Choroid plexus epithelial cell (primary cell): ENCODE results near the gene DIP2A.
"Not testable (repeated sequence)": the region's sequence is repeated elsewhere in the genome, so short reads cannot be mapped to it uniquely, and the experiment has no call there.

Experiments
- DNase-seq: peaks from one replicate; pipeline ENCODE4 v3.0.0-alpha.2; 2010; ENCODE audit warnings: low read depth
- H3K4me3 ChIP-seq: 2 replicates; pipeline ENCODE4 v1.5.1; 2011; ENCODE audit warnings: low read depth, mild to moderate bottlenecking, control low read depth, low read length, moderate library complexity
- CTCF ChIP-seq: conservative IDR thresholded peaks from 2 replicates; pipeline ENCODE4 v1.5.1; 2011; ENCODE audit warnings: low read depth, mild to moderate bottlenecking, control low read depth, inconsistent platforms, low read length, moderate library complexity

DIP2A gene

GRCh38 chr21:46456750-46457149 lies 1.9 kb upstream of the DIP2A start:
- no peak for DNase-seq
- no peak for TF ChIP-seq CTCF
- H3K4me3 ChIP-seq: no peak overlapping the region

- DNase-seq: peak; percentile 70
- TF ChIP-seq CTCF: no peak
- peak overlapping the region; percentile 79 for H3K4me3 ChIP-seq
Measured at GRCh38 chr21:46457801-46458314, 833 bp upstream of the DIP2A start.

GRCh38 chr21:46459024-46459355 lies 299 bp downstream of the DIP2A start:
- H3K4me3 ChIP-seq: peak overlapping the region; percentile 87
- TF ChIP-seq CTCF: no peak
- no peak for DNase-seq

GRCh38 chr21:46459356-46460112 lies 843 bp downstream of the DIP2A start:
- no peak for TF ChIP-seq CTCF
- peak; percentile 54 for DNase-seq
- peak overlapping the region; percentile 87 for H3K4me3 ChIP-seq

GRCh38 chr21:46461909-46462308 lies 3.2 kb downstream of the DIP2A start:
- no peak overlapping the region for H3K4me3 ChIP-seq
- no peak for DNase-seq
- TF ChIP-seq CTCF: no peak

- DNase-seq: not testable (repeated sequence)
Measured at GRCh38 chr21:46465153-46465552, 6.5 kb downstream of the DIP2A start.

GRCh38 chr21:46465651-46466050 lies 7.0 kb downstream of the DIP2A start:
- H3K4me3 ChIP-seq: no peak overlapping the region
- TF ChIP-seq CTCF: no peak
- DNase-seq: no peak

More at GRCh38 chr21:46465153-46465552, 6.5 kb downstream of the DIP2A start:
- H3K4me3 ChIP-seq: not testable (repeated sequence)
